Prostate gland (tissue), 2 donors: ENCODE results near the gene OSBPL3. TPM values are rescaled to one million over a fixed set of nuclear protein-coding genes. Genes with fewer than 3 reads are reported as not detected.

Source experiments
- DNase-seq: peaks from one replicate; pipeline ENCODE4 v3.0.0-alpha.2; 2019; ENCODE audit warnings: low spot score
- H3K27ac ChIP-seq, 2 donors: fragments of 200-600 bp; sonication (generic); 2 replicates each; pipeline ENCODE4 v1.5.1; 2017 to 2019
- H3K27me3 ChIP-seq: fragments of 200-600 bp; sonication (generic); replicated peaks from 2 replicates; pipeline ENCODE4 v1.5.1; 2019; ENCODE audit not compliant: insufficient read depth
- H3K36me3 ChIP-seq, 2 donors: fragments of 200-600 bp; sonication (generic); 1 replicate in 1 of 2; 2 replicates in 1 of 2; pipeline versions ENCODE4 v1.5.1 to v1.8.1; 2017 to 2019
- H3K4me1 ChIP-seq: fragments of 200-600 bp; sonication (generic); replicated peaks from 2 replicates; pipeline ENCODE4 v1.5.1; 2019
- H3K4me3 ChIP-seq, 2 donors: fragments of 200-600 bp; sonication (generic); 2 replicates each; pipeline ENCODE4 v1.5.1; 2017 to 2019
- H3K9me3 ChIP-seq: fragments of 200-600 bp; sonication (generic); 2 replicates; pipeline ENCODE4 v1.5.1; 2017
- POLR2A ChIP-seq: fragments of 450-650 bp; IDR thresholded peaks from one replicate; pipeline ENCODE4 v1.6.1; 2016; ENCODE audit warnings: antibody characterized with exemption, mild to moderate bottlenecking
- POLR2AphosphoS5 ChIP-seq: sonication (generic); formaldehyde crosslinking; IDR thresholded peaks from one replicate; pipeline ENCODE4 v1.6.1; 2017; ENCODE audit warnings: antibody characterized with exemption
- WGBS: methylation state at CpG from one replicate; pipeline ENCODE4 v1.1.5; 2018; 5-methylcytosine and 5-hydroxymethylcytosine counted together
- intact Hi-C: fragments of 100-400 bp; cut with DNase I; formaldehyde crosslinking; loops from one replicate; pipeline ENCODE4 v1.14.2; 2022
- total RNA-seq, 2 donors: library from RNA; depleted of rRNA; stranded (reverse); fragments of >200 nt; gene quantifications; one replicate each; pipeline ENCODE4 v1.1.0, GENCODE V29; 2016
- TF ChIP-seq, protein P1 (sequence below), 4 experiments: fragments of 200-600 bp in 2 of 4; fragments of 450-650 bp in 2 of 4; sonication (generic) in 2 of 4; IDR thresholded peaks; 1 replicate in 3 of 4; 2 replicates in 1 of 4; pipeline ENCODE4 v1.5.1; 2016 to 2019; ENCODE audit warnings: antibody characterized with exemption in 4 of 4, mild to moderate bottlenecking in 2 of 4, moderate library complexity in 2 of 4

OSBPL3 gene
- total RNA-seq, 2 donors from 2014 or later: 3.1 to 6.3 TPM

DNA sequence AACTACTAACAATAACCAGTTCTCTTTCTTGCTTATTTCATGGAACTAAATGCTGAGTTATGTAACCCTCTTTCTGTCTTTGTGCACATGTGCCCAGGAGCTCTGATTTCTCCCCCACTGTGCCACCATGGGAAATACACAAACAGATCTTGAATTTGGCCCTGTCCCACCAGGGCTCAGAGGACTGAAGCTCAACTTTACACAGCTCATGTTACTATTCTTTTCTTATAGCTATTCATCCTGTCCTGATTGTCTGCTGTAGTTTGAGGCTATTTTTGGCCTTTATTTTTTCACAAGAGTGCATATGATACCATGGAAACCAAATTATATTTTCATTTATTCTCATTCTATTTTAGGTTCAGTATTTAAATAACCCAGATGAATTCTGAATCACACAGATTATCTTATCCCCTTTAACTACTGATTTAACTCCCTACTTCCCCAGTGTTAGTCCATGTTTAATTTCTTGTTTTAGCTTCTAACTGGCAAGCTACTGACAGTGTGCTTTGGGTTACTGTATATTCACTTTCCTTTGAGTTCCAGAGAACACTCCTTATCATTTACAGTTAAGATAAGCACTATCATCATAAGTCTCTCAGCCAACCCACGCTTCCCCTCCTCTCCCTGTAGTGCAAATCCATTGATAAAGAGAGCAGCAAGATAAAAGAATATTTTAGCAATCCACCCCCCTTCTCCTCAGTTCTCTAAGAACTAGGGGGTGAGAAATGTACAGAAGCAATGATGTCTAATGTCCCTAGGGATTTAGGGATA is 150.9 kb downstream of the OSBPL3 start:
- no peak for DNase-seq
- no peaks in the 10 kb centered on the region for H3K36me3 ChIP-seq
- H3K4me1 ChIP-seq: no peaks in the 10 kb centered on the region
- intact Hi-C loops: no loop called here
- no peaks in the 10 kb centered on the region for H3K27me3 ChIP-seq
- H3K4me3 ChIP-seq: no peak overlapping the region
- no peaks in the 10 kb centered on the region for H3K9me3 ChIP-seq
- 97% methylated on average over 1 of the region's 1 CpG for WGBS
- no peak overlapping the region for H3K27ac ChIP-seq
- TF ChIP-seq POLR2A (no peak), POLR2AphosphoS5 (no peak)
- TF ChIP-seq, protein P1, sequence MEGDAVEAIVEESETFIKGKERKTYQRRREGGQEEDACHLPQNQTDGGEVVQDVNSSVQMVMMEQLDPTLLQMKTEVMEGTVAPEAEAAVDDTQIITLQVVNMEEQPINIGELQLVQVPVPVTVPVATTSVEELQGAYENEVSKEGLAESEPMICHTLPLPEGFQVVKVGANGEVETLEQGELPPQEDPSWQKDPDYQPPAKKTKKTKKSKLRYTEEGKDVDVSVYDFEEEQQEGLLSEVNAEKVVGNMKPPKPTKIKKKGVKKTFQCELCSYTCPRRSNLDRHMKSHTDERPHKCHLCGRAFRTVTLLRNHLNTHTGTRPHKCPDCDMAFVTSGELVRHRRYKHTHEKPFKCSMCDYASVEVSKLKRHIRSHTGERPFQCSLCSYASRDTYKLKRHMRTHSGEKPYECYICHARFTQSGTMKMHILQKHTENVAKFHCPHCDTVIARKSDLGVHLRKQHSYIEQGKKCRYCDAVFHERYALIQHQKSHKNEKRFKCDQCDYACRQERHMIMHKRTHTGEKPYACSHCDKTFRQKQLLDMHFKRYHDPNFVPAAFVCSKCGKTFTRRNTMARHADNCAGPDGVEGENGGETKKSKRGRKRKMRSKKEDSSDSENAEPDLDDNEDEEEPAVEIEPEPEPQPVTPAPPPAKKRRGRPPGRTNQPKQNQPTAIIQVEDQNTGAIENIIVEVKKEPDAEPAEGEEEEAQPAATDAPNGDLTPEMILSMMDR (IDR thresholded peaks at IDR 0.05): no peak

DNA sequence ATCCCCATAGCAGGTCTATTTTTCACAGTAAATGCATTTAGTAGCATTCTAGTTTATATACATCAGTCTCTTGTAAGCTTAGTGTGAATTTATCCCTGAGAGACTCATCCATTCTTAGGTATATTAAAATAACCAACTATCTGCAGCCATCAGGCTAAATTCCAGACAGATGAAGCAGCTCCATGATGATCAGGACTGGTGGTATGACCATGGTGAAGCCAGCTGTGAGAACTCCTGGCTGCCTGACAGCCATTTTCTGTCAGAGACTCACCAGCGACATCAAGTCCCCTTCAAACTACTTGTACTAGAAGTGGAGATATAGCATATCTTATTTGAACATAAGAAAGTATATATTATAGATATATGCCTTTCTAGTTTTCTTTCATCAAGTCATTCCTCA is 152.4 kb downstream of the OSBPL3 start:
- no peak for DNase-seq
- H3K27ac ChIP-seq: no peak overlapping the region
- H3K9me3 ChIP-seq: no peaks in the 10 kb centered on the region
- intact Hi-C loops: no loop called here
- no peak overlapping the region for H3K4me3 ChIP-seq
- TF ChIP-seq, protein P1 (IDR thresholded peaks at IDR 0.05): no peak
- no peak for TF ChIP-seq POLR2AphosphoS5
- H3K36me3 ChIP-seq: no peaks in the 10 kb centered on the region
- H3K27me3 ChIP-seq: no peaks in the 10 kb centered on the region
- H3K4me1 ChIP-seq: no peaks in the 10 kb centered on the region
- WGBS: 90% methylated on average over 1 of the region's 1 CpG

DNA sequence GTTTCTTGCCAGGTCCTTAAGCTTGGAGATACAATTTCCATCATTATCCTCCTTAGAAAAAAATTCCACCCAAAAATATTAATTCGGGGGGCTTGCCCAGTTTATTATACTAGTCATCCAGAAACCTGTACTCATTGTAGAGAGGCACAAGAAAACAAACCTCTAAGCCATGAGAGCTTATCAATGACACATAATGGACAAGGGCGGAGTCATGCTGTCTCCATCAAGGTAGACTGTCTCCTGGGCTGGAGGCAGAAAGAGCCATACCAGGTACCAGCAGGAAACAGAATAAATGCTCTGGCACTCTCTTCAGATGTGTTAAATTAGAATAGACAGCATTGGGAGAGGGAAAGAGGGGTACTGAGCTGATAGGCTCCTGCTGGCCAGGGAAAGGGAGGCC is 153.0 kb downstream of the OSBPL3 start:
- no peaks in the 10 kb centered on the region for H3K4me1 ChIP-seq
- H3K4me3 ChIP-seq: no peak overlapping the region
- no peak for DNase-seq
- H3K9me3 ChIP-seq: no peaks in the 10 kb centered on the region
- no peak overlapping the region for H3K27ac ChIP-seq
- no peaks in the 10 kb centered on the region for H3K27me3 ChIP-seq
- TF ChIP-seq POLR2AphosphoS5 (no peak), POLR2A (no peak)
- TF ChIP-seq, protein P1 (IDR thresholded peaks at IDR 0.05): no peak
- intact Hi-C loops: no loop called here
- 90% methylated on average over 2 of the region's 2 CpGs for WGBS
- no peaks in the 10 kb centered on the region for H3K36me3 ChIP-seq

DNA sequence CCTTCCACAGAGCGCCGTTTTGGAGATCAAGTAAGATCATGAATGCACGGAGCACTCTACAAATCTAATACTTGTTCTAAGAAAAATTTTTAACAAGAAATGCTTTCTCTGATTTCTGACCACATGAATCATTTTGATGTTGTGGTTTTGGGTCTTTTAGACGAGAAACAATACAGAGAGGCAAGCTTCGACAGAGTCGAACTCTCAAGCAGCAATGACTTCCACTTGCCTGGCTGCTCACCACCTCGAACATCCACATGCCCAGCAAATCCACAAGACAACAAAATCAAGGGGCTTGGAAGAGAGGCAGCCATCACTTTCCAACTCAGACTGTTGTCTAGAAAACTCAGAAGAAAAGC is 153.3 kb downstream of the OSBPL3 start:
- no peak for DNase-seq

More for the DNA sequence above, 153.3 kb downstream of the OSBPL3 start:
- Histone ChIP-seq H3K9me3 (no peaks in the 10 kb centered on the region), H3K4me1 (no peaks in the 10 kb centered on the region), H3K27ac (no peak overlapping the region), H3K36me3 (no peaks in the 10 kb centered on the region), H3K27me3 (no peaks in the 10 kb centered on the region), H3K4me3 (no peak overlapping the region)
- intact Hi-C loops: no loop called here
- 71% methylated on average over 7 of the region's 7 CpGs for WGBS
- TF ChIP-seq POLR2AphosphoS5 (no peak), POLR2A (no peak)
- TF ChIP-seq, protein P1 (IDR thresholded peaks at IDR 0.05): no peak
